Measurements from ENCODE around the gene GNAL. TPM values are rescaled to one million over a fixed set of nuclear protein-coding genes. Genes with fewer than 3 reads are reported as not detected.

The GNAL gene
- total and polyA plus RNA-seq, 5 donors, result 3.5 to 9.4 (median 7.8) TPM

DNA sequence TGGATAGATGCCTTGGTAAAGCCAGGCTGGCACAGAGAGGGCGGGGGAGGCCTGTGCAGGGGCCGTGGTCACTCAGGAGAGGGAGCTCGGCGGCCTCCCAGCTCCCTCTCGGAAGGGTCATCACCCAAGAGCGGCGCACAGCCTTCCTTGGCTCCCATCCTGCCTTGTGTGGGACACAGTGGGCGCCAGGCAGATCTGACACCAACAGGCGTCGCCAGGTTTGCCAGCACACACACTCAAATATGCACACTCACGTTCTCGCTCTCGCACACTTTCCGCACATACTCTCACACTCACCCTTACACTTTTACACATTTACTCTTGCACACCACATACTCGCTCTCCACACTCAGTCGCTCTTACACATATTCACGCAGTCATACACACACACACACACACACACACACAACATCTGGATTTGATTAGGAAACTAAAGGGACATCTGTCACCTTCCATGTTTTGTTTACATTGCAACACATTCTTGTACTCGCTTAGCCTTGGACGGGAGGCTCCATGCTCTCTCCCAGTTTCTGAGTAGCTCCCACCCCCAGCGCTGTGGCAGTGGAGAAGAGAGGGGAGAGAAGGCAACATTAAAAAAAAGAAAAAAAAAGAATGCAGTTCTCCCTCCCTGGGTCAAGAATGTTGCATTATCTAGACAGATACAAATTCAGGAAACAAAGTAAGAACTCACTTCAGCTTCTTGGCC, 172.7 kb downstream of the GNAL start:
- DNase-seq, result no peak
- no peak for ATAC-seq
- 82% methylated on average over 20 of the region's 20 CpGs for WGBS
- Histone ChIP-seq H3K27ac (ENCODE audit: low read length) (no peak overlapping the region), H3K4me3 (ENCODE audit: low read length) (no peak overlapping the region), H3K9me3 (ENCODE audit: control insufficient read depth, low read length) (no peaks in the 10 kb centered on the region), H3K4me1 (ENCODE audit: control insufficient read depth, insufficient read depth, low read length) (no peaks in the 10 kb centered on the region), H3K27me3 (ENCODE audit: control insufficient read depth, insufficient read depth) (no peaks in the 10 kb centered on the region)
- intact Hi-C loops (cut with DNase I), result no loop called here

- Histone ChIP-seq H3K4me3 (ENCODE audit: low read length) (no peak overlapping the region), H3K27ac (ENCODE audit: low read length) (no peak overlapping the region), H3K9me3 (ENCODE audit: control insufficient read depth, low read length) (no peaks in the 10 kb centered on the region), H3K4me1 (ENCODE audit: control insufficient read depth, insufficient read depth, low read length) (no peaks in the 10 kb centered on the region), H3K27me3 (ENCODE audit: control insufficient read depth, insufficient read depth) (no peaks in the 10 kb centered on the region)
- 75% methylated on average over 6 of the region's 6 CpGs for WGBS
- no peak for DNase-seq
- intact Hi-C loops (cut with DNase I), result no loop called here
- no peak for ATAC-seq
Observed at GRCh38 chr18:11862468-11863137, 173.5 kb downstream of the GNAL start.

DNA sequence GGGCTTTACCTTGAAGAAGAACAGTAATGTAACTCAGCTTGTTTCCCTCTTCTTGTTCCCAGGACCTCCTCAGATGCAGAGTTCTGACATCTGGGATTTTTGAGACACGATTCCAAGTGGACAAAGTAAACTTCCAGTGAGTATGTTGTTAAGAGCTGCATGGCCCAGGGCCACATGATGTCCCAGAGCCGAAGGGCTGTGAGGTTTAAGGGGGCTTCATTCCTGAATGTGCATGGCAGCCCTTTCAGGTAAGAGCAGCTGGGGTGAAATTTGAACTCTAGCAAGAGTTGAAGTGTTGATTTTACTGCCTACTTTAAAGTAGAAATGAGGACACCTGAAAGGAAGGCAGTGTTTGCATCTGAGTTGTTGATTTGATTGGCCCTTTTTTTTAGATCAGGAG, 175.4 kb downstream of the GNAL start:
- Histone ChIP-seq H3K4me3 (ENCODE audit: low read length) (no peak overlapping the region), H3K4me1 (ENCODE audit: control insufficient read depth, insufficient read depth, low read length) (no peaks in the 10 kb centered on the region), H3K27me3 (ENCODE audit: control insufficient read depth, insufficient read depth) (no peaks in the 10 kb centered on the region), H3K9me3 (ENCODE audit: control insufficient read depth, low read length) (no peaks in the 10 kb centered on the region), H3K27ac (ENCODE audit: low read length) (no peak overlapping the region)
- no peak for DNase-seq
- WGBS, result 81% methylated on average over 2 of the region's 2 CpGs
- intact Hi-C loops (cut with DNase I), result no loop called here
- ATAC-seq, result no peak

- Histone ChIP-seq H3K27ac (ENCODE audit: low read length) (no peak overlapping the region), H3K27me3 (ENCODE audit: control insufficient read depth, insufficient read depth) (no peaks in the 10 kb centered on the region), H3K9me3 (ENCODE audit: control insufficient read depth, low read length) (no peaks in the 10 kb centered on the region), H3K4me3 (ENCODE audit: low read length) (no peak overlapping the region), H3K4me1 (ENCODE audit: control insufficient read depth, insufficient read depth, low read length) (no peaks in the 10 kb centered on the region)
- WGBS, result 89% methylated on average over 12 of the region's 12 CpGs
- DNase-seq (no peak), ATAC-seq (no peak)
- intact Hi-C loops (cut with DNase I), result no loop called here
Observed at GRCh38 chr18:11865071-11865470, 176.0 kb downstream of the GNAL start.

GRCh38 chr18:11866329-11866728, 177.3 kb downstream of the GNAL start:
- H3K27ac ChIP-seq (ENCODE audit: low read length), result no peak overlapping the region
- DNase-seq (no peak), ATAC-seq (no peak)
- intact Hi-C loops (cut with DNase I), result no loop called here
- 57% methylated on average over 10 of the region's 10 CpGs for WGBS
- H3K4me1 ChIP-seq (ENCODE audit: control insufficient read depth, insufficient read depth, low read length), result no peaks in the 10 kb centered on the region
- no peaks in the 10 kb centered on the region for H3K27me3 ChIP-seq (ENCODE audit: control insufficient read depth, insufficient read depth)
- no peaks in the 10 kb centered on the region for H3K9me3 ChIP-seq (ENCODE audit: control insufficient read depth, low read length)
- no peak overlapping the region for H3K4me3 ChIP-seq (ENCODE audit: low read length)

DNA sequence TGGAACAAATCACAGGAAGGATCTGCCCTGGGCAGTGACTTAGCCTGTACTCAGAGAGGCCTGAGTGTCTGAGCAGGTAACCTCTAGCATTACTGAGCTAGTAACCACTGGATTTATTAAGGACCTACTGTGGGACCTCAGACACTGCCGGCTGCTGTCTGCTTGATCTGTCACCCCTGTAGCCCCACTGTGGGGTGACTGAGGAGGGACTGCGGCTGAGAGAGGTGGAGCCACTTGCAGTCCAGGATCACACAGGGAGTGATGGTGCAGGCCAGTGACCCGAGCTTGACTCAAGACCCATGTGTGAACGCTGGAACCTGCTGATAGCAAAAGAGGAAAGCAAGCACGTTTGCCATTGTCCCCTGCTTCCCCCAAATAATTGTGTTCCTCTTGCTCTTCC, 177.7 kb downstream of the GNAL start:
- intact Hi-C loops (cut with DNase I), result no loop called here
- ATAC-seq, result no peak
- 50% methylated on average over 5 of the region's 5 CpGs for WGBS
- no peak overlapping the region for H3K27ac ChIP-seq (ENCODE audit: low read length)
- H3K27me3 ChIP-seq (ENCODE audit: control insufficient read depth, insufficient read depth), result no peaks in the 10 kb centered on the region
- no peaks in the 10 kb centered on the region for H3K9me3 ChIP-seq (ENCODE audit: control insufficient read depth, low read length)
- H3K4me1 ChIP-seq (ENCODE audit: control insufficient read depth, insufficient read depth, low read length), result no peaks in the 10 kb centered on the region
- no peak overlapping the region for H3K4me3 ChIP-seq (ENCODE audit: low read length)
- no peak for DNase-seq

DNA sequence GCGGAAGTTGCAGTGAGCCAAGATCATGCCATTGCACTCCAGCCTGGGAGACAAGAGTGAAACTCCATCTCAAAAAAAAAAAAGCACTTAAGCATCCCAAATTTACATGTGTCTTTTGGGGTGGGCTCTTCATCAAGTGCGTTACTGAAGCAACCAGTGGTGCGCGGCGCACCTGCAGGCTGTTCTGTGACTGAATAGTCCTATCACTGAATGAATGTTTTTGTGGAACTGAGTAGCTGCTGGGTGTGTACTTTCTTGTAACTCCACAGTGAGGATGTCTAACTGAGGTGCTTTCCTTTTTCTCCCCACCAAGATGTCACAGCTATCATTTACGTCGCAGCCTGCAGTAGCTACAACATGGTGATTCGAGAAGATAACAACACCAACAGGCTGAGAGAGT, 179.2 kb downstream of the GNAL start:
- WGBS, result 92% methylated on average over 8 of the region's 8 CpGs
- intact Hi-C loops (cut with DNase I), result no loop called here
- no peaks in the 10 kb centered on the region for H3K9me3 ChIP-seq (ENCODE audit: control insufficient read depth, low read length)
- ATAC-seq (no peak), DNase-seq (no peak)
- H3K4me3 ChIP-seq (ENCODE audit: low read length), result no peak overlapping the region
- H3K4me1 ChIP-seq (ENCODE audit: control insufficient read depth, insufficient read depth, low read length), result no peaks in the 10 kb centered on the region
- no peaks in the 10 kb centered on the region for H3K27me3 ChIP-seq (ENCODE audit: control insufficient read depth, insufficient read depth)
- no peak overlapping the region for H3K27ac ChIP-seq (ENCODE audit: low read length)

DNA sequence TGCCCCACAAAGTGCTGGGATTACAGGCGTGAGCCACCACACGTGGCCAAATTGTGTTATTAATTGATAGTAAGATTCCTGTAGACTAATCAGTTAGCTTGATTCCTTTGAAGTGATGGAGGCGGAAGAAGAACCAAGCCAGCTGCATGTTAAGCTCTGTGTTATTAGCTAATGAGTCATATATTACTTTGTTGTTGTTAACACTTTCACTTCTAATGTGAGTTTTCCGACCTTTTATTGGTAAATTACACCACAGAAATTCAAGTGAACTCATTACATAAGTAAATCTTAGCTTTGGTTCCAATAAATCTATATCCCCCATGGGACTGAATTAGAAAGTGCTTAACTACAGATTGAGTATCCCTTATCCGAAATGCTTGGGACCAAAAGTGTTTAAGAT, 182.4 kb downstream of the GNAL start:
- ATAC-seq (no peak), DNase-seq (no peak)
- WGBS, result 63% methylated on average over 5 of the region's 5 CpGs
- intact Hi-C loops (cut with DNase I), result loop anchor here (5.0 to 10.0 kb wide), 3 partner anchors 137 to 217 kb away; no protein-coding TSS in a partner anchor
- Histone ChIP-seq H3K4me3 (ENCODE audit: low read length) (no peak overlapping the region), H3K27ac (ENCODE audit: low read length) (no peak overlapping the region), H3K4me1 (ENCODE audit: control insufficient read depth, insufficient read depth, low read length) (no peaks in the 10 kb centered on the region), H3K27me3 (ENCODE audit: control insufficient read depth, insufficient read depth) (no peaks in the 10 kb centered on the region), H3K9me3 (ENCODE audit: control insufficient read depth, low read length) (no peaks in the 10 kb centered on the region)

DNA sequence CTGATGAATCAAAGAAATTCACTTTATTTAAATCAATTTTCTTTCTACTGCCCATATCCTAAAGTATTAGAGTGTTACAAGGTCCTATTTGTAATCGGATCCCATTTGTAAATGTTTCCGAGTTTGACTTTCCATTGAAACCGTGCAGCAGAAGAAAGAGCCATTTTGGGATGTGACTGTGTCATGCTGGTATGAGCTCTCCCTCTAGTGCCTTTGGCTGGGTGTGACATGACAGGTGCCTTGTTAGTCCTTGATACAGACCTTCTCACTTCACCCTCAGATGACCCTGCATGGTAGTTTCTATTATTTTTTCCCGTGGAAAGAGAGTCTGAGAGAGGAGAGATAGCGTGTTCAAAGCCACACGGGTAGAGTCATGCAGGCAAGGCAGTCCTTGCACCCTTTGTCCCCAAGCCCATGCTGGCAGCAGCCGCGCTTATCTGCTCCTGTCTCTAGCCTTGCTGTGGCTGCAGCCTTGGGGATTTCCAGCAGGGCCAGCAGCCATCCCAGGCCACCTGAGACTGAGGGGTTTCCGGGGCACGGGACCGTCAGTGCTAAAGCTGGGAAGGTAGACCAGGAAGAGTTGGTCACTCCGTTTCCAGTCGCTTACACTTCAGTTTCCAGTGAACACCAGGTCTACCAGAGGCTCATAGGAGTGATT, 183.5 kb downstream of the GNAL start:
- intact Hi-C loops (cut with DNase I), result loop anchor here (5.0 to 10.0 kb wide), 3 partner anchors 138 to 218 kb away; no protein-coding TSS in a partner anchor
- DNase-seq (no peak), ATAC-seq (peak; percentile 87 to 90)
- H3K27me3 ChIP-seq (ENCODE audit: control insufficient read depth, insufficient read depth), result no peaks in the 10 kb centered on the region
- peak overlapping the region; percentile 9 for H3K27ac ChIP-seq (ENCODE audit: low read length)
- no peaks in the 10 kb centered on the region for H3K4me1 ChIP-seq (ENCODE audit: control insufficient read depth, insufficient read depth, low read length)
- 50% methylated on average over 13 of the region's 13 CpGs for WGBS
- no peaks in the 10 kb centered on the region for H3K9me3 ChIP-seq (ENCODE audit: control insufficient read depth, low read length)
- no peak overlapping the region for H3K4me3 ChIP-seq (ENCODE audit: low read length)

DNA sequence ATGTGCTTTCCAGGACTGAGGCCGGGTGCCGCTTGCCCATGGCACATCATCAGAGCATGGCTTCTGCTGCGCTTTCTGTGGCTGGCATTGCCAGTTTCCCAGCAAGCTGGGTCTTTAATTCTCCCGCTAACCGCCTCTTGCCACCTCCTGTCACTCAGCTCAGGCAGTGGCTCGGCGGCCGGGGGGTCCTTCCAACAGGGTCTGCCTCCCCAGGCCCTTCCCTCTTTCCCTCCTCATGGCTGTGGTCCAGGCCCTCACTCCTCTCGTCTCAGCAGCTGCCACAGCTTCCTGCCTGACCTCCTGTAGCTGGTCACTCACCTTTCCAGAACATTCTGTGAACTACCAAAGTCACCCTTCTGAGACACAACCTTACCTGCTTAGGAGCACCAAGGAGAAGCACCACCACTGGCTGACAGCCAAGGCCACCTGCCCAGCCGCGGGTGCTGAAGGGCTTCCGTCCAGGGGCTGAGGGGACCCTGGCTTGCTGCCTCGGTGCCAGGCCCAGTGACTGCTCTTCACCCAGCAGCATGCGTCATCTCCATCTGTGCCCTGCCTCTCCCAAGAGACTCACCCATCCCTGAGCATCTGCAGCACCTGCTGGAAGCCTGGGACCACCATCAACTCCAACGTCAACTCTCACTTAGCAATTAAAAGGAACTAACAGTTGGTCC, 184.7 kb downstream of the GNAL start:
- Histone ChIP-seq H3K4me3 (ENCODE audit: low read length) (no peak overlapping the region), H3K9me3 (ENCODE audit: control insufficient read depth, low read length) (no peaks in the 10 kb centered on the region), H3K27me3 (ENCODE audit: control insufficient read depth, insufficient read depth) (no peaks in the 10 kb centered on the region), H3K4me1 (ENCODE audit: control insufficient read depth, insufficient read depth, low read length) (no peaks in the 10 kb centered on the region), H3K27ac (ENCODE audit: low read length) (no peak overlapping the region)
- intact Hi-C loops (cut with DNase I), result loop anchor here (5.0 to 10.0 kb wide), 3 partner anchors 139 to 219 kb away; no protein-coding TSS in a partner anchor
- WGBS, result 82% methylated on average over 15 of the region's 15 CpGs
- no peak for DNase-seq
- no peak for ATAC-seq

DNA sequence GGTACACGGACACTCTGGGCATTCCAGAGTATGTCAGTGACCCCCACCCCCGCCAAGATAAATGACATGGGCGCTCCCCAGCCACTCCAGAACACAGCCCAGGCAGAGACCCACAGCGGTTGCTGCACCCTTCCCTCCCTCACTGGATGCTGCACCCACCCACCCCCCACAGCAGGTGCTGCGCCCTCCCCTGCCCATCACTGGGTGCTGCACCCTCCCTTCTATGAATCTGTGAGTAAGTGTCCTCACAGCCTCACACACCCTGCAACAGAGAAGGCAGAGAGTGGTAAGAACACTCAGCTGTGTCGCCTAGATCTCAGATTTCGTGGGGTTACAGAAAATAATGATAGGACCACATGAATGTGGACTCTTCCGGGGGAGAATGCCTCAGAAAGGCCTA, 185.6 kb downstream of the GNAL start:
- Histone ChIP-seq H3K4me3 (ENCODE audit: low read length) (no peak overlapping the region), H3K4me1 (ENCODE audit: control insufficient read depth, insufficient read depth, low read length) (no peaks in the 10 kb centered on the region), H3K9me3 (ENCODE audit: control insufficient read depth, low read length) (no peaks in the 10 kb centered on the region), H3K27me3 (ENCODE audit: control insufficient read depth, insufficient read depth) (no peaks in the 10 kb centered on the region), H3K27ac (ENCODE audit: low read length) (no peak overlapping the region)
- DNase-seq (no peak), ATAC-seq (no peak)
- 86% methylated on average over 8 of the region's 8 CpGs for WGBS
- intact Hi-C loops (cut with DNase I), result loop anchor here (5.0 to 10.0 kb wide), 3 partner anchors 140 to 220 kb away; no protein-coding TSS in a partner anchor

Data from right cardiac atrium (tissue), 5 donors.